ENCODE results near the gene PDE3A. TPM values are rescaled to one million over a fixed set of nuclear protein-coding genes. Genes with fewer than 3 reads are reported as not detected.
"Not testable (repeated sequence)": the region's sequence is repeated elsewhere in the genome, so short reads cannot be mapped to it uniquely, and the experiment has no call there.

The PDE3A gene
- total RNA-seq, 1 donor from 2014 or later, result 82.6 TPM

- no peak for DNase-seq (ENCODE audit: low spot score)
These were observed 6.5 kb downstream of the PDE3A start for GRCh38 chr12:20374795-20375194.

- no peak for DNase-seq (ENCODE audit: low spot score)
These were observed 7.2 kb downstream of the PDE3A start for GRCh38 chr12:20375560-20375959.

GRCh38 chr12:20376984-20377383 lies 8.6 kb downstream of the PDE3A start:
- no peak for DNase-seq (ENCODE audit: low spot score)

- no peak for DNase-seq (ENCODE audit: low spot score)
These were observed 9.4 kb downstream of the PDE3A start for GRCh38 chr12:20377750-20378149.

- no peak for DNase-seq (ENCODE audit: low spot score)
These were observed 13.8 kb downstream of the PDE3A start for GRCh38 chr12:20382117-20382516.

- no peak for DNase-seq (ENCODE audit: low spot score)
These were observed 15.3 kb downstream of the PDE3A start for GRCh38 chr12:20383612-20384011.

- DNase-seq (ENCODE audit: low spot score), result not testable (repeated sequence)
These were observed 16.5 kb downstream of the PDE3A start for GRCh38 chr12:20384836-20385235.

- DNase-seq (ENCODE audit: low spot score), result peak; percentile 57
These were observed 22.5 kb downstream of the PDE3A start for GRCh38 chr12:20390846-20391245.

GRCh38 chr12:20392339-20392738 lies 24.0 kb downstream of the PDE3A start:
- no peak for DNase-seq (ENCODE audit: low spot score)

- no peak for DNase-seq (ENCODE audit: low spot score)
These were observed 25.4 kb downstream of the PDE3A start for GRCh38 chr12:20393707-20394106.

GRCh38 chr12:20395791-20396550 lies 27.6 kb downstream of the PDE3A start:
- DNase-seq (ENCODE audit: low spot score), result no peak

- DNase-seq (ENCODE audit: low spot score), result no peak
These were observed 30.3 kb downstream of the PDE3A start for GRCh38 chr12:20398686-20399085.

- no peak for DNase-seq (ENCODE audit: low spot score)
These were observed 31.7 kb downstream of the PDE3A start for GRCh38 chr12:20400003-20400402.

GRCh38 chr12:20403230-20403629 lies 34.9 kb downstream of the PDE3A start:
- no peak for DNase-seq (ENCODE audit: low spot score)

- peak; percentile 28 for DNase-seq (ENCODE audit: low spot score)
These were observed 36.4 kb downstream of the PDE3A start for GRCh38 chr12:20404576-20405346.

GRCh38 chr12:20409607-20410377 lies 41.5 kb downstream of the PDE3A start:
- no peak for DNase-seq (ENCODE audit: low spot score)

GRCh38 chr12:20410734-20411133 lies 42.4 kb downstream of the PDE3A start:
- DNase-seq (ENCODE audit: low spot score), result no peak

GRCh38 chr12:20411345-20411744 lies 43.0 kb downstream of the PDE3A start:
- no peak for DNase-seq (ENCODE audit: low spot score)

GRCh38 chr12:20415028-20415427 lies 46.7 kb downstream of the PDE3A start:
- DNase-seq (ENCODE audit: low spot score), result no peak

- no peak for DNase-seq (ENCODE audit: low spot score)
These were observed 47.3 kb downstream of the PDE3A start for GRCh38 chr12:20415641-20416040.

- no peak for DNase-seq (ENCODE audit: low spot score)
These were observed 52.2 kb downstream of the PDE3A start for GRCh38 chr12:20420557-20420956.

GRCh38 chr12:20421421-20421820 lies 53.1 kb downstream of the PDE3A start:
- DNase-seq (ENCODE audit: low spot score), result no peak

All from umbilical cord (tissue), 2 donors.